ENCODE data around the gene DMXL2.
"Not testable (repeated sequence)": the region's sequence is repeated elsewhere in the genome, so short reads cannot be mapped to it uniquely, and the experiment has no call there.

Gene DMXL2

GRCh38 chr15:51667478-51667877 lies 44.9 kb upstream of the DMXL2 start:
- Histone ChIP-seq H3K4me3 (replicated peaks; ENCODE audit: low read depth, low read length) (no peak overlapping the region), H3K36me3 (ENCODE audit: control insufficient read depth, insufficient read depth, low read length) (no peaks in the 10 kb centered on the region), H3K27me3 (replicated peaks; ENCODE audit: control insufficient read depth, insufficient read depth, low read length) (no peaks in the 10 kb centered on the region; the same call in 1 of the 2 replicates)
- no peak for TF ChIP-seq CTCF (IDR thresholded peaks at IDR 0.05; ENCODE audit: insufficient read depth, low read length, poor library complexity, severe bottlenecking)
- no peak for DNase-seq (ENCODE audit: extremely low read depth, insufficient read length)

- DNase-seq (ENCODE audit: extremely low read depth, insufficient read length): no peak
- no peak for TF ChIP-seq CTCF (IDR thresholded peaks at IDR 0.05; ENCODE audit: insufficient read depth, low read length, poor library complexity, severe bottlenecking)
- Histone ChIP-seq H3K27me3 (replicated peaks; ENCODE audit: control insufficient read depth, insufficient read depth, low read length) (no peaks in the 10 kb centered on the region), H3K4me3 (replicated peaks; ENCODE audit: low read depth, low read length) (no peak overlapping the region), H3K36me3 (ENCODE audit: control insufficient read depth, insufficient read depth, low read length) (no peaks in the 10 kb centered on the region)
Measured at GRCh38 chr15:51661072-51661471, 38.5 kb upstream of the DMXL2 start.

GRCh38 chr15:51658664-51659063 lies 36.1 kb upstream of the DMXL2 start:
- Histone ChIP-seq H3K4me3 (replicated peaks; ENCODE audit: low read depth, low read length) (no peak overlapping the region), H3K27me3 (replicated peaks; ENCODE audit: control insufficient read depth, insufficient read depth, low read length) (no peaks in the 10 kb centered on the region), H3K36me3 (ENCODE audit: control insufficient read depth, insufficient read depth, low read length) (no peaks in the 10 kb centered on the region)
- no peak for TF ChIP-seq CTCF (IDR thresholded peaks at IDR 0.05; ENCODE audit: insufficient read depth, low read length, poor library complexity, severe bottlenecking)
- no peak for DNase-seq (ENCODE audit: extremely low read depth, insufficient read length)

GRCh38 chr15:51655401-51656057 lies 33.0 kb upstream of the DMXL2 start:
- not testable (repeated sequence) for H3K27me3 ChIP-seq (replicated peaks; ENCODE audit: control insufficient read depth, insufficient read depth, low read length); H3K36me3 ChIP-seq (ENCODE audit: control insufficient read depth, insufficient read depth, low read length); H3K4me3 ChIP-seq (replicated peaks; ENCODE audit: low read depth, low read length); DNase-seq (ENCODE audit: extremely low read depth, insufficient read length)

GRCh38 chr15:51652084-51652668 lies 29.6 kb upstream of the DMXL2 start:
- TF ChIP-seq CTCF (IDR thresholded peaks at IDR 0.05; ENCODE audit: insufficient read depth, low read length, poor library complexity, severe bottlenecking): no peak
- DNase-seq (ENCODE audit: extremely low read depth, insufficient read length): no peak
- no peaks in the 10 kb centered on the region for H3K27me3 ChIP-seq (replicated peaks; ENCODE audit: control insufficient read depth, insufficient read depth, low read length)
- H3K4me3 ChIP-seq (replicated peaks; ENCODE audit: low read depth, low read length): no peak overlapping the region
- no peaks in the 10 kb centered on the region for H3K36me3 ChIP-seq (ENCODE audit: control insufficient read depth, insufficient read depth, low read length)

GRCh38 chr15:51649659-51650521 lies 27.3 kb upstream of the DMXL2 start:
- Histone ChIP-seq H3K36me3 (ENCODE audit: control insufficient read depth, insufficient read depth, low read length) (no peaks in the 10 kb centered on the region), H3K27me3 (replicated peaks; ENCODE audit: control insufficient read depth, insufficient read depth, low read length) (no peaks in the 10 kb centered on the region), H3K4me3 (replicated peaks; ENCODE audit: low read depth, low read length) (no peak overlapping the region)
- DNase-seq (ENCODE audit: extremely low read depth, insufficient read length): peak; percentile 45
- peak; percentile 63 for TF ChIP-seq CTCF (IDR thresholded peaks at IDR 0.05; ENCODE audit: insufficient read depth, low read length, poor library complexity, severe bottlenecking)

- not testable (repeated sequence) for DNase-seq (ENCODE audit: extremely low read depth, insufficient read length); H3K4me3 ChIP-seq (replicated peaks; ENCODE audit: low read depth, low read length); H3K36me3 ChIP-seq (ENCODE audit: control insufficient read depth, insufficient read depth, low read length); H3K27me3 ChIP-seq (replicated peaks; ENCODE audit: control insufficient read depth, insufficient read depth, low read length)
Measured at GRCh38 chr15:51648643-51649042, 26.1 kb upstream of the DMXL2 start.

GRCh38 chr15:51648101-51648500 lies 25.5 kb upstream of the DMXL2 start:
- DNase-seq (ENCODE audit: extremely low read depth, insufficient read length); H3K4me3 ChIP-seq (replicated peaks; ENCODE audit: low read depth, low read length); H3K36me3 ChIP-seq (ENCODE audit: control insufficient read depth, insufficient read depth, low read length); H3K27me3 ChIP-seq (replicated peaks; ENCODE audit: control insufficient read depth, insufficient read depth, low read length): not testable (repeated sequence)
